Embryonic facial prominence (tissue), 1 donor: ENCODE results near the gene REPIN1.

Source experiments
- DNase-seq: peaks from one replicate; pipeline ENCODE4 v3.0.0-alpha.2; 2016; ENCODE audit errors: extremely low spot score

REPIN1 gene

DNA sequence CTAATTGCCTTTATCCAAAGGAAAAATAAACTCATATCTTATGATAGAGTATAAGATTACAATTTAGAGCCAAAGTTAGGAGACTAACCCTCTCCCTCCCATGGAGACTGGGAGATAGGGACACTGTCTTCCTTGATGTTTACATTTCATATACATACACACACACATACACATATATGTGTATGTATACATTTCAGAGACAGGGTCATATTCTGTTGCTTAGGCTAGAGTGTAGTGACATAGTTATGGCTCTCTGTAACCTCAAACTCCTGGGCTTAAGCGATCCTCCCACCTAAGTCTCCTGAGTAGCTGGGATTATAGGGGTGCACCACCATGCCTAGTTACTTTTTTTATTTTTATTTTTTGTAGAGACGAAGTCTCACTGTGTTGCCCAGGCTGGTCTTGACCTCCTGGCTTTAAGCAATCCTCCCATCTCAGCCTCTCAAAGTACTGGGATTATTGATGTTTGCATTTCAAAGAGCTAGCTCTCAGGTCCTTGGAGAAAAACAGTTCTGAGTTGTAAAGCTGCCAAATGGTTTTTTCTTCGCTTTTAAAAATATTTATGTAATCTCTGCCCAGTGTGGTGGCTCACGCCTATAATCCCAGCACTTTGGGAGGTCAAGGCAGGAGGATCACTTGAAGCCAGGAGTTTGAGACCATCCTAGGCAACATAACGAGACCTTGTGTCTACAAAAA is 8.1 kb upstream of the REPIN1 start:
- DNase-seq = no peak

- no peak for DNase-seq
These were observed 7.2 kb upstream of the REPIN1 start for GRCh38 chr7:150361402-150361801.

GRCh38 chr7:150361807-150362621 is 6.6 kb upstream of the REPIN1 start:
- DNase-seq = no peak

DNA sequence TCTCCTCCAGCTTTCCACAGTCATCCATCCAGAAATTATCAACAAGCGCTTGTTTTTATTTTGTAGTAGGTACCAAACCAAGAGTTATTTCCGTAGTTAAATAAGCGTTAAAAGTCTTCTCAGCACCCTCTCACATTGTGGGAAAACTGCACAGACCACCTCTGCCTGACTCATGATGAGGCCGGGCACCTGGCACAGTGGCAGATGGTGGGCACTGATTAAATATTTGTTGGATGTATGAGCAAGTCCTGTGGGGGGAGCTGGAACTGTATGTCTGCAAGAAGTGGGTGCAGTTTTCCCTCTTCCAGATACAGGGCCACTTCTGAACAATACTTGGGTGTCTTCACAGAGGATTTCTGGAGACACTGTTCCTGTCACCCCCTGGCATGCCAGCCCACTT is 5.3 kb upstream of the REPIN1 start:
- no peak for DNase-seq

DNA sequence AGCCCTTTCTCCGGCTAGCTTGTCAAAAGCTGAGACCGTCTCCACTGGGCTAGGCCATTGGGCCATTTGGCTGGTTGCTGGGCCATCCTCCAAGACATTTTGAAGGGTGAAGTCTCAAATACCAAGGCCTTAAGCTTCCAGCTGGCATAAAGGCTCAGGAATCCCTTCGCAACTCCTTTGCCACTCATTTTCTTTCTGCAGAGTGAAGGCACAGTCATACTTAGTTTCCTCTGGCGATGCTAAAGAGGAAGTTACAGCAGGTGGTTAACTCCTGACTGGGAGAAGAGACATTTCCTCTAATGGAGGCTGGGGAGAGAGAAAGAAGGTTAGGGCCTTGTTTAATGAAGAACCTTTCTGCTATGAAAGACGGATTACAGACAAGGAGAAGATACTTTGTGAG is 4.8 kb upstream of the REPIN1 start:
- no peak for DNase-seq

DNA sequence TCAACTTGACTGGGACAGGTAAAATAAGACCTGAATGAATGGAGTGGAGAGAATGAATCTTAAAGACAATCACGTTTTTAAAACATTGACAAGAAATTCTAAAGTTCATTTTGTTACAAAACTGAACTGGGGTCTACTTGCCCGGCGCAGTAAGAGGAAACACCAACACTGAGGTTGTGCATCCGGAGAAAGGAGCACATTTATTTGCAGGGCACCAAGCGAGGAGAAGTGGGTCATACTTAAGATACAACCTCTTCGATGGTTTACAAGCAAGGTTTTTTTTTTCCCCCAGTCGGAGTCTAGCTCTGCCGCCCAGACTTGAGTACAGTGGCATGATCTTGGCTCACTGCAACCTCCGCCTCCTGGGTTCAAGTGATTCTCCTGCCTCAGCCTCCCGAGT is 3.4 kb upstream of the REPIN1 start:
- DNase-seq = no peak

DNA sequence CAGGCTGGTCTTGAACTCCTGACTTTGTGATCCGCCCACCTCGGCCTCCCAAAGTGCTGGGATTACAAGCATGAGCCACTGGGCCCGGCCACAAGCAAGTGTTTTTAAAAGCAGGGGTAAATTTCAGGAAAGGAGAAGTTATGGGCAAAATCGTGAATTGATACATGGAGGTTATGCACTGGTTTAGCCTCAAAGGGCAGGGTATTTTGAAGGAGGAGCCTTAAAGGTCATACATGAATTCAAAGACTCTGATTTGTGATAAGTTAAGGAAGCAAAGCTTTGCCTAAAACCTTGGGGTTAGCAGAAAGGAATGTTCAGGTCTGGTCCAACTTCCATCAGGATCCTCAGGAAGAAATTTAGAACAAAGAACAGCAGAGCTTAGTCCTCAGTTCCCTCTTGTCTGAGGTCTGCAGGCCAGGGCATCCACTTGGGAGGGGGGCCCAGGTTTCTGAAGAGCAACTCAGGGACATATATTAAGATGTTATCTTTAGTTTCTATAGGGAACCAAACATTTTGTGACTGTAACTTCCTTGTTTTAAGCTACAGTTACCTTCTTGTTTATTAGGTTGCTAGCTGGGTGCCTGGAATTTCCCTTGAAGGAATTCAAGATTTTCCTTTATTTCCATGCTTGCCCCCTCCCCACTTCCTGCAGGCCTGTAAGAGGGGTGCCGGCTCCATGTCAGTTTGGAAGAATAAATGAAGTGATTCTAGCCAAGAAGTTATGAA is 2.8 kb upstream of the REPIN1 start:
- DNase-seq = no peak

- DNase-seq = no peak
These were observed 936 bp upstream of the REPIN1 start for GRCh38 chr7:150367677-150368095.

- no peak for DNase-seq
These were observed 494 bp downstream of the REPIN1 start for GRCh38 chr7:150368884-150369747.

DNA sequence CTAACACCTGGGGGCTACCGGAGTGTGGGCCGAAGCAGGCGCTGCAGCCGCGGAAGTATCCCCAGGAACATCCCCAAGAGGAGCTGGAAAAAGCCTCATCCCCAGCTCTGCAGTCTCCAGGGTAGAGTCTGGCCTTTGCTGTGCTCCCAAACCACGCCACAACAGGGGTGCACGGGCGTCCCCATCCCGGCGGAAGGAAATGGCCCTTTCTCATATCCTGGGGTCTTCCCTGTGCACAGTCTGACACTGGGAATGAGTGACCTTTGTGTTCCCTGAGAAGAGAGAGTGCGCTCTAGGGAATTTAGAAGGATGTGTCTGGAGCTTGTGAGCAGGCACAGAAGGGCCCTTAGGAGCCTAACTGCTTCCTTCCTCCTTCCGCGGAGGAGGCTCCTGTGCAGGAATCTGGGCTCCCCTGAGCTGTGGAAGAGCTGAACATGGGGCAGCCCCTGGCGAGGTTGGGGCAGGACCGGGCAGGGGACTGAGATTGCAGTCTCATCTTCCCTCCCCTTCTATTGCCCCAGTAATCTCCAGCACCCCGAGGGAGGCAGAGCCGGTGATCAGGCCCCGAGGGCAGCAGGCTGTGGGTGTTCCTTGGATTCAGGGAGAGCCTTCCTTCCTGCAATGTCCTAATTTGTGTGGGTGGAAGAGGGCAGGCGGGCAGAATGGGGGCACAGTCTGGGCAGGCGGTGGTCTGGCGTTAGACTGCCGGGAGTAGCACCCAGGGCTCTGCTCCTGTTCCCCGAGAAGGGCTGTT is 1.3 kb downstream of the REPIN1 start:
- no peak for DNase-seq

DNA sequence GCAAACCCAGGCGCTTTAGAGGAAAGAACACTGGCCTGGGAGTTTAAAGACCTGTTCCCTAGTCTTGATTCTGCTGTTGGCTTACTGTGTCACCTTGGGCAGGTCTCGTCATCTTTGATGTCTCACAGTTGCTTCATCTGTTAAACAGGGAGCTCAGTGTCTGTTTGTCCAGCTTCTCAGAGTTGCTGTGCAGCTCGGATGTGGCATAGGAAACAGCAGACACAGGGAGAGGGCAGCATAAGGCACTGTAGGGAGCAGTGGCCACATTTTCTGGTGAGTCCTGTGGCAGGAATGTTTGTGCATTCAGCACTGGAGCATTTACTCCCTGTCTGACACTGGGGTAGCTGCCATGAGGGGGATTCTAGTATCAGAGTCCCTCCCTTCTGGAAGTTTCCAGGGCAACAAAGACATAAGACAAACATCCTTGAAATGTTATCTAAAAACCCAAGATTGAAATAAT is 2.0 kb downstream of the REPIN1 start:
- no peak for DNase-seq

GRCh38 chr7:150371131-150371995 is 2.7 kb downstream of the REPIN1 start:
- DNase-seq = no peak

DNA sequence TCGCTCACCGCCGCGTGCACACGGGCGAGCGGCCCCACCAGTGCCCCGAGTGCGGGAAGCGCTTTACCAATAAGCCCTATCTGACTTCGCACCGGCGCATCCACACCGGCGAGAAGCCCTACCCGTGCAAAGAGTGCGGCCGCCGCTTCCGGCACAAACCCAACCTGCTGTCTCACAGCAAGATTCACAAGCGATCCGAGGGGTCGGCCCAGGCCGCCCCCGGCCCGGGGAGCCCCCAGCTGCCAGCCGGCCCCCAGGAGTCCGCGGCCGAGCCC is 3.3 kb downstream of the REPIN1 start:
- DNase-seq = no peak

- DNase-seq = no peak
These were observed 3.8 kb downstream of the REPIN1 start for GRCh38 chr7:150372271-150373048.

DNA sequence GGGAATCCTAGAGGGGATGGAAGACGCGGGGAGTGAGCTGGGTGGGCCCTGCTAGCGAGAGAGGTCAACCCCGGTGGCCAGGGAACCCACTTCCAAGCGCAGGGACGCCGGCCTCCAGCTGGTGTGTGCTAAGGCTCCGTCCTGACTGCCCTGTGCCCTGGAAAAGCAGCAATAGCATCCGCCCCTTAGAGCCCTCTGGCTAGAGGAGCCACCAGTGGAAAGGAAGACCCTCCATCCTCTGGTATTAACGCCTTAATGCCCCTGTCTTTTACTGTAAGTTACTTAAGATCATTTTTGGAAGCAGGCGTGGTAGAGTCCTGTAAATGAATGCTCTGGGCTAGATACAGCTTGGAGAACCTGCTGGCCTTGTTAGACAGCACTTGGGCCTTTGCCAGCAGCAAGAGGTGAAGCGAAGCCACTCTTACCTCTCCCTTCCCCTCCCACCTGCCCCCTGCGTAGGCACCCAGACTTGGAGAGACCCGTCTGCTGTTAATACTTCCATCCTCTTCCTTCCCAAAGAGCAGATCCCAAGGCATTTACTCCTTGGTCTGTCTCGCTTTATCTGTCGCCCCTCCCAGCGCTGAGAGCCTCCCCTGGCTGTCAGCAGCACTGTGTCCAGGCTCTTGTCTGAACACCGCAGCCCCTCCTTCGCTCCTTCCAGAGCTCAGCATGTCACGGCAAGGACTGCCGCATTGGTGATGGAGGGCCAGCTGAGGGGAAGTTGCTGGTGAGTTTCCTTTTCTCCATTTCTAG is 4.6 kb downstream of the REPIN1 start:
- no peak for DNase-seq

- no peak for DNase-seq
These were observed 5.4 kb downstream of the REPIN1 start for GRCh38 chr7:150374026-150374425.

- DNase-seq = no peak
These were observed 5.8 kb downstream of the REPIN1 start for GRCh38 chr7:150374472-150374871.

DNA sequence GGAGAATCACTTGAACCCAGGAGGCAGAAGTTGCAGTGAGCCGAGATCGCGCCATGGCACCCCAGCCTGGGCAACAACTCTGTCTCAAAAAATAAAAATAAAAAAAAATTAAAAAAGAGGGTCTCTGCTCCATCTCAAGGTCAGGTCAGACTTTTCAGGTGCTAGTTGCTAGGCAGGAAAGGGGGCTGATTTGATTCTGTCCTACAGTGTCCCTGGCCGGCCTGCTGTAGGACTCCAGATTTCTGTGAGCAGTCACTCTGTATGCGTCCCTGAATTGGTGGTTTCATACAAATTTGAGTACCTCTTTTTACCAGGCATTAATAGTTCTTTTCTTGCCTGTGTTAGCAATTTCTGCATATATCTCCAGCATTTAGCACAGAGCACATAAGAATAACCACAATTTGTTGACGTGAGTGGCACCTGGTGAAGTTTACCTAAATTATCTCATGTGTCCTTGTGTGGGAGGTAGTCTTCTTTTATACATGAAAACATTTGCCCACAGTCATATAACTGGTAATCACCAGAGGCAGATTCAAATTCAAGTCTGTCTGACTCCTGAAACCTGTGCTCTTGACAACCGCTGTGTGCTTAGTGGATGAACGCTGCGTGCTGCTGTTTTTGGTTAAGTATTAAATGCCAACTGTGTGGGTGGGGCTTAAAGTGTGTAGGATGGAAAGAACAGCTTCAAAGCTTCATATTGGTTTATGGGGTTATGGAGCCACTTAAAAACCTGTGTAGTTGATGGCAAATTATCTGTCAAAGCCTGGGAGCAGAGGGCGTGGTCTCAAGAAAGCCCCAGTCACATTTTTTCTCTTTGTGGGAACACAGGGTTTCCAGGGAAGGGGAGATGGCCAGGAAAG is 7.3 kb downstream of the REPIN1 start:
- no peak for DNase-seq
